Measurements from ENCODE around the gene KANSL1.
"Not testable (repeated sequence)": the region's sequence is repeated elsewhere in the genome, so short reads cannot be mapped to it uniquely, and the experiment has no call there.

KANSL1 gene

GRCh38 chr17:46027976-46028325 lies 165.3 kb downstream of the KANSL1 start:
- no peak for DNase-seq (ENCODE audit: low read depth in 1 of 2, low spot score in 1 of 2)
- no peak for TF ChIP-seq JUND (IDR thresholded peaks at IDR 0.05; ENCODE audit: low read depth)
- in situ Hi-C loops (cut with HindIII; ENCODE audit: low pct_unique_long_range_greater_than_20kb, low sequenced_read_pairs) = no loop called here

GRCh38 chr17:46027048-46027975 lies 165.9 kb downstream of the KANSL1 start:
- no peak for DNase-seq (ENCODE audit: low read depth in 1 of 2, low spot score in 1 of 2)
- in situ Hi-C loops (cut with HindIII; ENCODE audit: low pct_unique_long_range_greater_than_20kb, low sequenced_read_pairs) = no loop called here
- TF ChIP-seq JUND (IDR thresholded peaks at IDR 0.05; ENCODE audit: low read depth) = no peak

- TF ChIP-seq JUND (IDR thresholded peaks at IDR 0.05; ENCODE audit: low read depth) = no peak
- no peak for DNase-seq (ENCODE audit: low read depth in 1 of 2, low spot score in 1 of 2)
- in situ Hi-C loops (cut with HindIII; ENCODE audit: low pct_unique_long_range_greater_than_20kb, low sequenced_read_pairs) = no loop called here
Measured at GRCh38 chr17:46026166-46027047, 166.8 kb downstream of the KANSL1 start.

- no peak for DNase-seq (ENCODE audit: low read depth in 1 of 2, low spot score in 1 of 2)
- TF ChIP-seq JUND (IDR thresholded peaks at IDR 0.05; ENCODE audit: low read depth) = no peak
- in situ Hi-C loops (cut with HindIII; ENCODE audit: low pct_unique_long_range_greater_than_20kb, low sequenced_read_pairs) = no loop called here
Measured at GRCh38 chr17:46025510-46026165, 167.6 kb downstream of the KANSL1 start.

- in situ Hi-C loops (cut with HindIII; ENCODE audit: low pct_unique_long_range_greater_than_20kb, low sequenced_read_pairs) = no loop called here
Measured at GRCh38 chr17:46025060-46025459, 168.2 kb downstream of the KANSL1 start.

GRCh38 chr17:46024590-46024989 lies 168.6 kb downstream of the KANSL1 start:
- DNase-seq (ENCODE audit: low read depth in 1 of 2, low spot score in 1 of 2) = no peak
- in situ Hi-C loops (cut with HindIII; ENCODE audit: low pct_unique_long_range_greater_than_20kb, low sequenced_read_pairs) = no loop called here
- no peak for TF ChIP-seq JUND (IDR thresholded peaks at IDR 0.05; ENCODE audit: low read depth)

More at GRCh38 chr17:46025060-46025459, 168.2 kb downstream of the KANSL1 start:
- no peak for TF ChIP-seq JUND (IDR thresholded peaks at IDR 0.05; ENCODE audit: low read depth)
- DNase-seq (ENCODE audit: low read depth in 1 of 2, low spot score in 1 of 2) = no peak

GRCh38 chr17:46023783-46024388 lies 169.3 kb downstream of the KANSL1 start:
- TF ChIP-seq JUND (IDR thresholded peaks at IDR 0.05; ENCODE audit: low read depth) = no peak
- DNase-seq (ENCODE audit: low read depth in 1 of 2, low spot score in 1 of 2) = no peak
- in situ Hi-C loops (cut with HindIII; ENCODE audit: low pct_unique_long_range_greater_than_20kb, low sequenced_read_pairs) = no loop called here

- in situ Hi-C loops (cut with HindIII; ENCODE audit: low pct_unique_long_range_greater_than_20kb, low sequenced_read_pairs); DNase-seq (ENCODE audit: low read depth in 1 of 2, low spot score in 1 of 2): not testable (repeated sequence)
Measured at GRCh38 chr17:46023366-46023765, 169.9 kb downstream of the KANSL1 start.

GRCh38 chr17:46020998-46021397 lies 172.2 kb downstream of the KANSL1 start:
- no peak for TF ChIP-seq JUND (IDR thresholded peaks at IDR 0.05; ENCODE audit: low read depth)
- DNase-seq (ENCODE audit: low read depth in 1 of 2, low spot score in 1 of 2) = no peak
- in situ Hi-C loops (cut with HindIII; ENCODE audit: low pct_unique_long_range_greater_than_20kb, low sequenced_read_pairs) = no loop called here

GRCh38 chr17:46020023-46020761 lies 173.0 kb downstream of the KANSL1 start:
- no peak for DNase-seq (ENCODE audit: low read depth in 1 of 2, low spot score in 1 of 2)
- in situ Hi-C loops (cut with HindIII; ENCODE audit: low pct_unique_long_range_greater_than_20kb, low sequenced_read_pairs) = no loop called here
- no peak for TF ChIP-seq JUND (IDR thresholded peaks at IDR 0.05; ENCODE audit: low read depth)

- DNase-seq (ENCODE audit: low read depth in 1 of 2, low spot score in 1 of 2); in situ Hi-C loops (cut with HindIII; ENCODE audit: low pct_unique_long_range_greater_than_20kb, low sequenced_read_pairs): not testable (repeated sequence)
Measured at GRCh38 chr17:46019408-46019925, 173.8 kb downstream of the KANSL1 start.
